Activated T-cell treated with anti-CD3 and anti-CD28 coated beads, Interleukin-2, amount 50 U/mL, for 48 hours (primary cell): ENCODE results near the gene ADGRD2.

ENCODE experiments used
- DNase-seq, 2 experiments: peaks; one replicate each; pipeline ENCODE4 v3.0.0-alpha.2; 2020

The ADGRD2 gene

DNA sequence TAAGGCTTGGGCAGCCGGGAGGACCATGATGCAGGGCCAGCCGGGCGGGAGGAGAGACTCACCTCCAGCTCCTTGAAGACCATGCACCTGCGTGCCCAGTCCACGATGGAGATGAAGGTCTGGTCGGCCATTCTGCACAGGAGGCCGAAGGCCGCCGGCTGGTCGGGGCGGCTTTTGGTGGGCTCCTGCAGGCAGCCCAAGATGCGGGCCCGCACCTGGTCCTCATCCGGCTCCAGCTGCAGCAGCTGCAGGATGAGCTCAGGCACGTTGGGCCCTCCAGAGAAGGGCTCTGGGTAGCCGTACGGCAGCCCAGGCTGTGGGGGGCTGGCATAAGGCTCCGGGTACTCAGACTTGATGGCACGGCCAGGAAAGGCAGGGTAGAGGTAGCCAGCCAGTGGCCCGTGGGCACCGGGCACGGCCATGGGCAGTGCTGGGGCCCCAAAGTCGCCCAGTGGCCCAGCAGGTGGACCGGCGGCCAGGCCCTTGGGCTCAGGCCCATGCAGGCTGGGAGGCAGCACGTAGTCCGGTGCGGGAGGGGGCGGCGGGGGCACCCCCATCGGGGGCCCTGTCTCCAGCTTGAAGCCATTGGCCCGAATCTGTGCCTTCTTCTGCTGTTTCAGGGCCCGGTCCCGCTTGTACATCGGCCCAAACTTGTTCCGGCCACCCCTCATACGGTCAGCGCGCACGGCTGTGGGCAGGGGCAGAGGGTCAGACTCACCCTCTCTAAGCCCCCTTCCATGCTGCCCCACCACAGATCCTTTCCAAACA is 50.0 kb downstream of the ADGRD2 start:
- no peak for DNase-seq

DNA sequence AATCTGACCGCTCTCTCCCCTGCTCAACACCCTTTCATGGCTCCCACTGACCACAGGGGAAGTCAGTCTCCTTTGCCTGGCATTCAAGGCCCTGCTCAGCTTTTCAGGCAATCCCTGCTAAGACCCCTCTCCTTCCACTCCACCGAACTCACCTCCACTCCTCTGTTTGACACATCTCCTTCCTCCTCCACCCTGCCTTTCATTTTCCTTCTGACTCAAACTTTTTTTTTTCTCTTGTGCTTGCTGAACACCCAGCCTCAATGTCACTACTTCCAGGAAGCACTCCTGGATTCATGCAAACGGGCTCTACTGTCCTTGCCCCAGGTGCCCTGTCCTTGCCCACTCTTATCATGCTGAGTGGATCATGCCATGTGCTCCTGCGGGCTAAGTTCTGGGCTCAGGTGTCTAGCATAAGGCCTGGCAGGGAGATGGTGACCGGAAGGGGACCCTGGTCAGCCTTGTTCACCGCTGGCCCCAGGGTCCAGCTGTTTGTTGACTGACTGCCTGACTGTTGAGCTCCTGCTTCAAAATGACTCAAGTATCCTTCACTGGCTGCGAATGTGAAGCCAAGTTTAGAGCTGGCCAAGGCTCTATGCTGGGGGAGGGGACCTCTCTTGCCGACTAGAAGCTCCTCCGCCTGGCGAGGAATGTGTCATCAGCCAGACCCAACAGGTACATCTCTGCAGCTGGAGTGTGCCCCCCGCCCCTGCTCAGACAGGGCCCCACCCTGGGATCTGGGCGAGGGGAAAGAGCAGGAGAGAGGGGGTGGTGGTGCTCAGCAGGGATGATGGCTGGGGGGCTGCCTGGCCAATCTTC is 50.8 kb downstream of the ADGRD2 start:
- DNase-seq, result no peak

DNA sequence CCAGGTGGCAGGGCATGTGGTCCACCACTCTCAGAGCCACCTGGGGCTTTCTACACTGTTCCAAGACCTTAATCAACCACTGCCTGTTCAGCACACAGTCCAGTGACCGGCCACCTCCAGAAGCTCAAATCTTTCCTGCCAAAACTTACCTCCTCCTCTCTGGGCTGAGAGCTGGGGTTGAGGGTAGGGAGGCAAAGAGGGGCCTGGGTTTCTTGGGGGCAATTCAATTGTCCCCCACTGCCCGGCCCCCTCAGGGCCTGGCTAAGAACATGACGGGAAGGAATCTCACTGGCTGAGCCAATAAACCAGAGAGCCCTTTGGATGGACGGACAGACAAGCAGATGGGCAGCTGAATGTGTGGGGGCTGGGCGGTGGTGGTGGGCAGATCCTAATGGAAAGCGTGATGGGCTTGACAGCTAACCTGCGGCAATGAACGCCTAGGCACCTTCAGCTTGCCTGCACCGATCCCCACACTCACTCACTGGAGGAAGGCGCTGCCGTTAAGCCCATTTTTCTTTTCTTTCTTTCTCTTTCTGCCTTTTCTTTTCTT is 51.6 kb downstream of the ADGRD2 start:
- DNase-seq, result no peak

DNA sequence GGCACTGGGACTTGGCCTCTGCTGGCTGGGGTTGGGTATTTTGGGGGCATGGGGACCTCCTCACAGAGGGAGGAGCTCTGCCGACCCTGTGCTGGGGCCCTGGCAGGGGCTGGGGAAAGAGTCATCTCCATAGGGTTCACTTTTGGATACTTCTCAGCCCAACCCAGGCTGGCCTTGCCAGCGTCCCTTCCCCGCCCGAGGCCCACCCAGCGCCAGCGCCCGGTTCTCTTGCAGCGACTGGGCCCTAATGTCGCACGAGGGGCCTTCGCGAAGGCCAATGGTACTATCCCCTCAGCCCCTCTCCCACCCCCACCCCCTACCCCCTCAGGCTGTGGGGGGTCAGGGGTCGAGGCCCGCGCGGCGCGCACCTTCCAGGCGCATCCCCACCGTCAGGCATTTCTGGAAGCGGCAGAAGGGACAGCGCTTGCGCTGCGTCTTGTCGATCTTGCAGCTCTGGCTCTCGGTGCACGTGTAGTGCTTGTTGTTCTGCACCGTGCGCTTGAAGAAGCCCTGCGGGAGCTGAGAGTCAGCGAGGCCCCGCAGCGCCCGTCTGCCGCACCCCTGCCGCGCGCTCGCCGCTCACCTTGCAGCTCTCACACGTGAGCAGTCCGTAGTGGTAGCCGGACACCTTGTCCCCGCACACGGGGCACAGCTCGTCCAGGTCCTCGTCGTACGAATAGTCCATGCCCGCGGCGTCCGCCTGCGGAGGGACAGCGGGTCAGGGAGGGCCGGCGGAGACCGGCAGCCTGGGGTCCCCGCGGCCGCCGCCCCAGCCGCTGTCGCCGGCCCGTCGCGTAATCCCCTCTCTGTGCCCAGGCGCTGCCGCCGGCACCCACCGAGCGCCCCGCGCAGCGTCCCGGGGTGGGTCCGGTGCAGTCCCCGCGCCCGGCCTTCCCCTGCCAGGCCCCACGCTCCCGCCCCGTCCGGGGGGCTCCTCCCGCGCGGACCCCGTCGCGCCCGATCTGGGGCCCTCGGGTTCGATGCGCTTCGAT is 52.8 kb downstream of the ADGRD2 start:
- DNase-seq, result no peak

DNA sequence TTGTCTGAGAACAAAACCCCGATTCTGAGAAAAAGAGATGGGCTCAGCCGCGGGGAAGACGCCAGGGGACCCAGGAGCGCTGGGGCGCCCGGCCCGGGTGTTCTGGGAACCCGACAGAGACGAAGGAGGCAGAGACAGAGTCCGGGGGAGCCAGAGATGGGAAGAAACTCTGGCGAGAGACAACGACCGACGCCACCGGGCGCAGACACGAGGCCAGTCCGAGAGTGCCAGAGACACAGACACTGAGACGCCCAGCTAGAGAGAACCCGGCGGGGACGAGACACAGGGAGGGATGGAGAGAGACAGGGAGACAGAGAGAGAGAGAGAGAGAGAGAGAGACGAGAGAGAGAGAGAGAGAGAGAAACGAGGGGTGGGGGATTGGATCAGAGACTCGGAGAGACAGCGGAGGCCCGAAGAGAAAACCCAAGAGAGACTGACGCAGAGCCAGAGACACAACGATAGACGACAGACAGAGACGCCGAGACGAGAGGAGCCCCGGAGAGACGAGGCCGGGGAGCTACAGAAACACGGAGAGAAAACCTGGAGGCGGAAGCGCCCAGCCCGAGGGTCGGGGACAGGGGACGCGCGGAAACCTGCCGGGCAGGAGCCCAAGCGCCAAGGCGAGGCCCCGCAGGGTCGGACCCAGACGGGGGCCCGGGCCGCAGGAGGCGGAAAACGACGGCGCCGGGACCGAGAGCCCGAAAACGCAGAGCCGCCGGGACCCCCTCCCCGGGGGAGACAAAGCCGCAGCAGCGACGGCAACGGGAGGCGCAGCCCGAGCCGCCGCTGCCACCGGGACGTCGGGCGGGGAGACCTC is 53.7 kb downstream of the ADGRD2 start:
- DNase-seq, result no peak

DNA sequence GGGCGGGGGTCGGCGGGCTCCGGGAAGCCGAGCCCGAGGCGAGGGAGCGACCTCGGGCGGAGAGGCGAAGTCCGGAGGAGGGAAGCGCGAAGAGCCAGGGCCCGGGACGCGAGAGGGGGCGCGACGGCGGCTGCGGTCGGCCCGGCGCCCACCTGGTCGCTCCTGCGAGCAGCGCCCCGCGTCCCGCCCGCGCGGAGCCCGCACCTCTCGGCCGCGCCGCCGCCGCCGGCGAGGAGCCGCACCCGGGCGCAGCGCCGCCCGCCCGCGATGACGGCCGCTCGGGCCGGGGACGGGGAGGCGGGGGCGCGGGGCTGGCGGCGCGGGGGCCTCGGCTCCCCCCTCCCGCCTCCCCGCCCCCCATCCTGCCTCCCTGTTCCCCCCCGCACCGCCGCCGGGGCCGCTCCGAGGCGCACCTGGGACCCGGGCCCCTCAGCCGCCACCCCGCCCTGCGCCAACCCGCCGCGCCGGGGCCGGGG is 54.3 kb downstream of the ADGRD2 start:
- no peak for DNase-seq

DNA sequence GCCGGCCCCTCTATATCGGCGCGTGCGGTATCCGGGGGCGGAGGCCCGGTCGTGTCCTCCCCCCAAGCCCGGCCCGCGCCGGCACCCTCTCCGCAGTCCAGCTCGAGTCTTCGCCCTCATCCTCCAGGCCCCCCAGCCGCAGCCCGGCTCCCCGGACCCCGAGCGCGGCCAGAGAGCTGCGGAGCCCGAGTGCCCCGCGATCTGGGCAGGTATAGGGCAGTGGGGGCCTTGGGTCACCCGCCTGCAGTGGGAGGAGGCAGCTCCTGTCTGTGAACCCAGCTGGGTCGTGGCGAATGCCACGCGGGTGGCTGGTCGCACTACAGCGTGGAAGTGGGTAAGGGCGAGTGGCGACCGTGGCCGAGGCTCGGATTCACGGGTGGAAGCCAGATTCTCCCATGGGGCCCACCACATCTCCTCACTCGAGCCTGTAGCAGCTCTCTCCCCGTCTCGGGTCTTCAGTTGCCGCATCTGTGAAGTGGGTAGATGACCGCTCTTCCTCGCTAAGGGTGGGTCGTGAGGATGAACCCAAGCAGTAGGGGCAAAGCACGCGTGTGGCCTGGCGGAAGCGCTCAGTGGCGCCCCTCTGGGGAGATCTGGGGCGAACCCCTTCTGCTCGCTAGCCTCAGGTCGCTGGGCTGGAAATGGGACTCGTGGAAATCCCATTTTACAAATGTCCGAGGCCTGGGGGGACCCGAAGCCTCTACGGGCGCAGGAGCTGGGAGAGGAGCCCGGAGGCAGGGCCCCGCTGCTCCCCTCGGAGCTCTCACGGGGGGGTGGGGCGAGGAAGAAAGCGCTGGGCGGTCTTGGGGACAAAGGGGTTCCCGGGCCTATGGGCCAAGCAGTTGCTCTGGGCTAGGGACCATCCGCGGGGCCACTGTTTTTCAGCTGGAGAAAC is 55.0 kb downstream of the ADGRD2 start:
- DNase-seq, result no peak

DNA sequence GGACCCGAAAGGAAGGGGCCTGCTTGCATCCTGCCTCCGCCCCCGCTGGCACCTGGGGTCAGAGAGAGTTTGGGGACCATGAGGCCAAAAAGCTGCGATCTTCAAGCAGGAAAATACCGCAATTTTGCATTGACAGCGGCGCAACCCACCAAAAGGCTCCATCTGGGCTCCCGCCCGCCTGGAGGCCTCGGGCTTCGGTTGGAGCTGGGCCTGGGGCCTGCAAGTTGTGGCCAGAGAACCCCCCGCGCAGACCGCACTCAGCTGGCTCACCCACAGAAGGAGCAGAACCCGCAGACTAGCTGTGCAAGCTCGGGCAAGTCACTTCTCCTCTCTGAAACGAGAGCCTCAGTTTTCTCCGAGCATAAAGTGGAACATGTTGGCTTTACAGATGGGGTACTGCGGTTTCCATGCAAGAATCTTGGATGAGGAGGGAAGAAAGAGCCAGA is 55.7 kb downstream of the ADGRD2 start:
- DNase-seq, result no peak

DNA sequence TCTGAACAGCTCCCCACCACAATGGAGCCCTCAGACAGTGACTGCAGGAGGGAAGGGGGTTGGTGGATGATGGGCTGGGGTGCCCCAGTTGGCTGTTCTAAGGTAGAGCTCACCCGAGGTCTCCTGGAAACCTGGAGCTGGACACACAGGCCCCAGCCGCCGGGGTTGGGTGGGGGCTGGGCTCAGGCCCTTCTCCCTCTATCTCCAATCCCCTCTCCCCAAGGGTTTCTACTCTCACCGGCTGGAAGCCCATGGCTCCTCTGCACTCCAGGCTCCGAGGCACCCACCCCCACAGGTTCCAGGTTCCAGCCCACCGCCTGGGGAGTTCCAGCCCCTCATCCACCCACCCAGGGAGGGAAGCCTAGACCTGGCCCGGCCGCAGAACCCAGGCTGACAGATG is 56.2 kb downstream of the ADGRD2 start:
- DNase-seq, result no peak

DNA sequence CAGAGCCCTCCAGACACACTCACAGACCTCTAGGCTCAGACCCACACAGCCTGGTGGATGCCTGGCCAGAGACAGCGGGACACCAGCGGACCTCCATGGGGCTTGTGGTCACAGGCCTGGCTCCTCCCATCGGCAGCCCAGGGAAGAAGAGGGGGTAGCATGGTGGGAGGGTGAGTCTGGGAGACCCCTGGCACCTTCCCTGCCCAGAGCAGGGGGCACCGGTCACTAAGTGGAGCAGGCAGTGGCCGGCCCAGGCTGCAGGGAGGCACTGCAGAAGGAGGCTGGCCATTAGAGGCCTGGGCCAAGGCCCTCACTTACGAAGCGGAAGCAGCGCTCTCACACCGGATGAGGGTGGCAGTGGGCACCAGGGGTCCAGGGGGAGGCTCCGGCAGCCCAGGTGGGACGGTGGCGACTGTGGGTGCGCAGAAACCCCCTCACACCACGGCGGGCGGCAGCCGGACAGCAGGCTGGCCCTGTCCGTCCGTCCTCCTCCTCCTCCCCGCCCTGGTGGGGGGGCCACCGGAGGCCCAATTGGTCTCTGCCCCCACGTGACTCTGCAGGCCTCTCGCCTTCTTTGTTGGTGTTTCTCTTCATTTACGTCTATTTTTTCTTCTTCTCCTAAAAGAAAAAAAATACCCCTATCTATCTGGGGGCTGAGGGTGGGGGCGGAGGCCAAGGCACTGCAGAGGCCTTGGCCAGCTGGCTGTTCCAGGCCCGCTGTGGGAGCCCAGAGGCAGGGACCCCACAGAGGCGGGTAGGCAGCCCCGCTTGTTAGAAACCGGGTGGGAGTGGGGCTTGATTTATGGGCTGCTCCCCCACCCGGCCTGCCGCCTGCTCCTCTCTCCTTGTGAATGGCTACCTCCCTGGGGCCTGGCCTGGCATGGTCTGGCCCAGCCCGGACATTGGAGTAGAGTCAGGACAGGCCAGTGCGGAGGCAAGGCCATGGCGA is 57.0 kb downstream of the ADGRD2 start, which contains the start of gene NR5A1:
NR5A1 (minus strand) TSS at position 469 of the 949 bp plus-strand sequence. CDS start 4,004 bp downstream, outside the sequence.
- no peak for DNase-seq

DNA sequence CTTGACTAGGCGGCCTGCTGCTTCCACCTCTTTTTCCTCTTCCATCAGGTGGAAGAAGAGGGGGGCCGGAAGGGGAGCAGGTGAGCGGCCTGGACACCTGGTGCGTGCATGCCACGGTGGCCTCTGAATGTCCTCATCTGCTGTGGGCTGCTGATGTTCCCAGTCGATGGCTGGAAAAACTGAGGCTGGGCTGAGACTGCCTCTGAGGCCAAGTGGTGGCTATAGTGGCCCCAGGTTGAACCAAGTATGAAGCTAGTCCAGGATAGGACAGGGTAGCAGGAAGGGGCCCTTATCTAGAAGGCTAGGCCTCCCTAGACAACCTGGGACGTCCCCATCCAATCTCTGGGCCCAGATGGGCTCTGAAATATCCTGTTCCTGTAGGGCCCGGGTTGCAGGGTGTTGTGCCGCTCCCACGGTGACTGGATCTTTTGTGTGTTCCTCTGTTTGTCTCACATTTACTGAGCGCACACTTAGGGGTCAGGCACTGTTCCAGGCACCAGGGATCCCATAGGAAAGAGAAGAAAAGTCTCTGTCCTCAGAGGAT is 57.7 kb downstream of the ADGRD2 start:
- DNase-seq, result no peak

DNA sequence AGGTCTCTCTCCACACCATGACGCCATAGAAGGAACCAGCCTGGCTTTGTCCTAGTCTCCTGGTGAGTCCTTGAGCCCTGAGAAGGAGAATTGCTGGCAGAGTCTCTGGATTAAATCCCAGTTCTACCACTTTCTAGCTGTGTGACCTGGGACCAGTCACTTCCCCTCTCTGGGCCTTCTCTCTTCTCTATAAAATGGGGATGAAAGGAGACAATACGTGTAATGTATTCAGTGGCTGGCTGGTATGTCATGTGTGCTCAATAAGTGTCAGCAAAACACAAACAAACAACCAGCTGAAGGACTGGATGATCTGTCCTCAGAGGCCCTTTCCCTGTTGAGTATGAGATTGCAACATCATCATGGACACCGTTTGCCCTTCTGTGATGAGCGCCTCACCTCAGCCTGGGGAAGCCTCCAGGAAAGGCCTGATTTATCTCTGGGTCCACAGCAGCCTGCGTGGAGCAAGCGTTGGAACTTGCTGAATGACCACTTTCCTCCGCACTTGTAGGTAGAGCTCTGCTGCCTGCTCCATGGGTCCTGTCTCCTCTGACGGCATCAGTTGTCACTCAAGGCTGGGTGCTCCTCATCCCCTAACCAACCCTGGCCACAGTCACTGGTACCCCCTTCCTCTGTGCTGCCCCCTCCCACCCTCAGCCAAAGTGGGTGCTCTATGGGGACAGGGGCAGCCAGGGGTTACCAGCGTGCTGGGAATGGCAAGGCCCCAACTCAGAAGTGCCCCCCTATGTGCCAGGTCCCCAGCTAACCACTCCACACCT is 60.6 kb downstream of the ADGRD2 start:
- no peak for DNase-seq

DNA sequence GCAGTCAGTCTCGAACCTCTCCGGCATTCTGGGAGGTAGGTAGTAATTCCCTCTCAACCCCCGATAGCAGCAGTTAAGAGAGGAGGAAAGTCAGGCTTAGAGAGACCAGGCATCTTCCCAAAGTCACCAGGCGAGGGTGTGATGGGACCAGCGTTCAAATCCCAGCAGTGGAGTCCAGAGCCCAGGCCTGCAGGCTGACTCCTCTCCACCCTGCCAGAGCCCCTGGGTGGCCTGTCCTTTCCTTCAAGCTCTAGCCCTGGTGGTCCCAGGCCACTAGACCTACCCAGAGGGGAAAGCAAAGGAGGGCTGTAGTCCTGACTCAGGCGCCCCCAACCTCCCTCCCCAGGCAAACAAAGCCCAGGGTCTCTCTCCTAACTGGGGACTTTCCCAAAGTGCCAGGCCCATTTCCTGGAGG is 61.2 kb downstream of the ADGRD2 start:
- no peak for DNase-seq

DNA sequence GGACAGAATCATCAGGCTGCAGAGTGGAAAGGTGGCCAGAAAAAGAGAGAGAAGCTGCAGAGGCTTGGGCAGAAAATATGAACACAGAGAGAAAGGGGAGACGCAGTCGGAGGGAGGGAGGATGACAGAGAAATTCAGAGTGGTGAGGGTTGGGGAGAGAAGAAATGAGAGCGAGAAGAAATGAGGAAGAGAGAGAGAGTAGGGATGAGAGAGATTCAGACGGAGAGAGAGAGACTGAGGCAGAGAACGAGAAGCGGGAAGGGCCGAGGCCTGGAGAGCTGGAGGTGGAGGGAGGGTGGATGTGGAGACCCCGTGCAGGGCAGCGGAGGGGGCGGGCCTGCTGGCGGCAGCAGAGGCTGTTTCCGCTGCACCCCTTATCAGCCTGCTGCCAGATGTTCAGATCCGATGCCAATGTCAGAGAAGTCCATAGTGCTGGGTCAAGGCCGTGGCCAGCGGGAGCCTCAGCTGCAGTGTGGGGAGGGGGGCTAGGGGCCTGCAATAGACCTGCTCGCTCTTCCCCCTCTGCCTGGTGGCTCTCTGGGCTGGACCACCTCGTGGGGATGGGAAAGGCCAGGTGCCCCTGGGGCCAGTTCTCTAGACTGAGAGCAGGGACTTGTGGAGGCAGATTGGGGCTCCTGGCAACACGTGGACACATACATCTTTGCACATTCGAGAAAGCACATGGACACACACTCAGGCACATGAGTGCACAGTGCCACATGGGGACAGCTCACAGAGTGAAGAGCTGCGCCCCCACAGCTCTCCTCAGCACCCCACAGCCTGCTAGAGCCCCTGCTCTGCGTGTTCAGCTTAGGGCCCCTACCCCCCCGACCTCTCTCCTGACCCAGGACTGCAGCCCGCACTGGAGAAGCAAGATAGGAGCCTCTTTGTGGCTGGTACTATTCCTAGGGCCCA is 61.9 kb downstream of the ADGRD2 start:
- DNase-seq, result no peak

DNA sequence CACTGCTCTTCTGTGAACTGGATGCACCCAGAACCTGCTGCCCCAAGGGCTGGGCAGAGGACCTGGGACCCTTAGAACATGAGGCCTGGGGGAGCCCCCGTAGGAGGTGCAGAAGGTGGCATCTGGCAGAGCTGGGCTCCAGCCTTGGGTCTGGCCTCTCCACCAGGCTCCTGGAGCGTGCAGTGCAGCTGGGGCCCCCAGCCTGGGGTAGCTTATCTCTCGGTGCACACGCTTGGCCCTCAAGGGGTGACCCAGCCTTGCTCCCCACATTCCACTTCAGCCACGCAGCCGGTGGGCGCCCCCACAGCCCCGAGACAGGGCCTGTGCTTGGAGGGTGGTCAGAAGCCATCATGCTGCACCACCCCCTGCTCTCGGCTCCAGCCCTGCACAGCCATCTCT is 62.6 kb downstream of the ADGRD2 start:
- DNase-seq, result no peak

DNA sequence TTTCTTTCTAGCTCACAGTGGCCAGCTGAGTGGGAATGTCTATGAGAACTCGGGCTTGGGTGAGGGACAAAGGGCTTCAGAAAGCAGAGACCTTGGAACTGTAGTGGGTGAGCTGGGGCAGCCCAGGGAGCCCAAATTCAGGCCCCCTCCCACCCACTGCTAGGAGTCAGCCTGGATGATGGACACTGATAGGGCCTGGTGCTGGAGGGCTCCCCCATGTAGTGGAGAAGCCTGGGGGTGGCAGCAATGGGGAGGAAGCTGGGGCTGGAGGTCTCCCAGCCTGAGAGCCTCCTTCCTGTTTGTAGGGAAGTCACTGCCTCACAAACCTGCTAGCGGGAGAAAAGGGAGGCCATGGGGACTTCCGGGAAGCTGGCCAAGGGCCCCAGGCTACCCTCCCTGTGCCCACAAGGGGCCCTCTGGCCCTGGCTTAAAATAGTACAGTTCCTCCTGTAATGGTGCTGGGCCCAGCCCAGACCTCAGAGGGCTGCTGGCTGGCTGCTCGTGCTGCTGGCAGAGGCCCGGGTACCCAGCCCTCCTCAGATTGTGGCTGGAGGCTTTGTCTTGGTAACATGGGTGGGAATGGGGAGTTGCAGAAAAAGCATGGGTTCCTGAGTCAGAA is 63.2 kb downstream of the ADGRD2 start:
- DNase-seq, result no peak
